Esophagus squamous epithelium (tissue), 5 donors: Measurements from ENCODE around the gene CREM. TPM values are rescaled to one million over a fixed set of nuclear protein-coding genes. Genes with fewer than 3 reads are reported as not detected.
A peak's percentile ranks its signal among the peaks of the same experiment; 100 is the strongest.

Experiments used
- DNase-seq: peaks from one replicate; lab custom pipeline; 2025; lab: John Stamatoyannopoulos, UW
- H3K27ac ChIP-seq, 4 donors: fragments of 200-600 bp; sonication (generic); one replicate each; pipeline ENCODE4 v1.5.1; 2016 to 2019; ENCODE audit warnings: mild to moderate bottlenecking in 1 of 4
- H3K27me3 ChIP-seq, 4 donors: fragments of 200-600 bp; sonication (generic); 1 replicate in 3 of 4; 2 replicates in 1 of 4; pipeline versions ENCODE4 v1.5.1 to v1.6.0; 2017 to 2021; ENCODE audit warnings: antibody characterized with exemption in 1 of 4
- H3K36me3 ChIP-seq, 3 donors: fragments of 200-600 bp; sonication (generic); one replicate each; pipeline ENCODE4 v1.5.1; 2016 to 2019
- H3K4me1 ChIP-seq, 3 donors: fragments of 200-600 bp; sonication (generic); one replicate each; pipeline ENCODE4 v1.5.1; 2017 to 2019
- H3K4me3 ChIP-seq, 4 donors: fragments of 200-600 bp; sonication (generic); 1 replicate in 3 of 4; 2 replicates in 1 of 4; pipeline ENCODE4 v1.5.1; 2016 to 2019; ENCODE audit warnings: mild to moderate bottlenecking in 2 of 4, moderate library complexity in 1 of 4
- H3K9me3 ChIP-seq, 3 donors: fragments of 200-600 bp; sonication (generic); one replicate each; pipeline ENCODE4 v1.5.1; 2016 to 2019
- CTCF ChIP-seq, 6 experiments: fragments of 450-650 bp in 4 of 6; fragments of 200-600 bp in 2 of 6; sonication (generic) in 2 of 6; IDR thresholded peaks; one replicate each; pipeline ENCODE4 v1.5.1; 2016 to 2019; ENCODE audit warnings: antibody characterized with exemption in 6 of 6, mild to moderate bottlenecking in 4 of 6, moderate library complexity in 4 of 6
- POLR2A ChIP-seq, 4 donors: fragments of 450-650 bp; IDR thresholded peaks; one replicate each; pipeline ENCODE4 v1.6.1; 2017; ENCODE audit warnings: antibody characterized with exemption in 4 of 4, mild to moderate bottlenecking in 4 of 4, moderate library complexity in 3 of 4
- WGBS, 2 donors: methylation state at CpG; one replicate each; pipeline ENCODE4 v1.1.5; 2018; 5-methylcytosine and 5-hydroxymethylcytosine counted together
- intact Hi-C: fragments of 100-400 bp; cut with DNase I; formaldehyde crosslinking; loops from one replicate; pipeline ENCODE4 v1.15.0; 2022
- total RNA-seq, 4 donors: library from RNA; depleted of rRNA; stranded (reverse); fragments of >200 nt; gene quantifications; one replicate each; pipeline ENCODE4 v1.1.0, GENCODE V29; 2016
- donor health status: DM: yes; HTN: yes; CAD: no.

CREM gene
- total RNA-seq, 4 donors from 2014 or later = 19.4 to 23.8 (median 21.6) TPM

GRCh38 chr10:35217455-35217854 is 90.8 kb downstream of the CREM start:
- intact Hi-C loops = loop anchor here (5.0 kb wide), 1 partner anchor 95 kb away; no protein-coding TSS in a partner anchor
- H3K9me3 ChIP-seq = no peaks in the 10 kb centered on the region
- no peaks in the 10 kb centered on the region for H3K36me3 ChIP-seq
- WGBS, 2 donors = 63 to 73% methylated on average over 5 of the region's 5 CpGs
- H3K4me1 ChIP-seq = peaks cover 0 to 31% (median 5%) of the 10 kb centered on the region in 3 donors
- H3K27ac ChIP-seq = peak overlapping the region in 3 of 4 donors; percentile 12 to 43 (median 24)
- no peak for DNase-seq
- H3K4me3 ChIP-seq = no peak overlapping the region
- TF ChIP-seq POLR2A (IDR thresholded peaks at IDR 0.05) (no peak), CTCF (IDR thresholded peaks at IDR 0.05) (no peak)
- H3K27me3 ChIP-seq = no peaks in the 10 kb centered on the region

GRCh38 chr10:35218339-35218955 is 91.8 kb downstream of the CREM start:
- WGBS, 2 donors = 8 to 29% methylated on average over 5 to 6 of the region's 7 CpGs
- no peak overlapping the region for H3K4me3 ChIP-seq

GRCh38 chr10:35219292-35219691 is 92.6 kb downstream of the CREM start:
- intact Hi-C loops = loop anchor here (5.0 kb wide), 1 partner anchor 97 kb away; no protein-coding TSS in a partner anchor
- no peak overlapping the region for H3K27ac ChIP-seq
- 47 to 78% methylated on average over 6 of the region's 6 CpGs for WGBS, 2 donors
- H3K9me3 ChIP-seq = no peaks in the 10 kb centered on the region
- no peak for DNase-seq
- H3K4me1 ChIP-seq = peaks cover 0 to 31% (median 5%) of the 10 kb centered on the region in 3 donors
- peaks cover 0 to 9% (median 0%) of the 10 kb centered on the region in 4 donors for H3K27me3 ChIP-seq
- H3K4me3 ChIP-seq = no peak overlapping the region
- no peaks in the 10 kb centered on the region for H3K36me3 ChIP-seq
- TF ChIP-seq POLR2A (IDR thresholded peaks at IDR 0.05) = no peak
- no peak for TF ChIP-seq CTCF (IDR thresholded peaks at IDR 0.05)

More at GRCh38 chr10:35218339-35218955, 91.8 kb downstream of the CREM start:
- intact Hi-C loops = loop anchor here (5.0 kb wide), 1 partner anchor 96 kb away; no protein-coding TSS in a partner anchor
- TF ChIP-seq CTCF (IDR thresholded peaks at IDR 0.05) (peak; percentile 75 to 83 (median 79)), POLR2A (IDR thresholded peaks at IDR 0.05) (no peak)
- Histone ChIP-seq H3K27me3 (peaks cover 0 to 4% (median 0%) of the 10 kb centered on the region in 4 donors), H3K36me3 (no peaks in the 10 kb centered on the region), H3K4me1 (peaks cover 0 to 31% (median 5%) of the 10 kb centered on the region in 3 donors), H3K9me3 (no peaks in the 10 kb centered on the region), H3K27ac (peak overlapping the region in 1 of 4 donors; percentile 45)
- DNase-seq = peak; percentile 9

GRCh38 chr10:35219891-35220890 is 93.5 kb downstream of the CREM start:
- Histone ChIP-seq H3K4me1 (peaks cover 0 to 31% (median 5%) of the 10 kb centered on the region in 3 donors), H3K9me3 (no peaks in the 10 kb centered on the region), H3K27me3 (peaks cover 0 to 9% (median 0%) of the 10 kb centered on the region in 4 donors), H3K27ac (no peak overlapping the region), H3K4me3 (no peak overlapping the region), H3K36me3 (no peaks in the 10 kb centered on the region)
- TF ChIP-seq CTCF (IDR thresholded peaks at IDR 0.05) (no peak), POLR2A (IDR thresholded peaks at IDR 0.05) (no peak)
- intact Hi-C loops = loop anchor here (5.0 kb wide), 1 partner anchor 98 kb away; no protein-coding TSS in a partner anchor
- DNase-seq = no peak
- 50 to 59% methylated on average over 4 of the region's 4 CpGs for WGBS, 2 donors
